Osteoblast (primary cell): ENCODE measurements around the gene KCNQ4. TPM values are rescaled to one million over a fixed set of nuclear protein-coding genes. Genes with fewer than 3 reads are reported as not detected.
A peak's percentile ranks its signal among the peaks of the same experiment; 100 is the strongest.

ENCODE experiments used
- DNase-seq: peaks from one replicate; pipeline ENCODE4 v3.0.0; 2011; ENCODE audit warnings: low spot score, mixed read lengths; ENCODE audit not compliant: insufficient read length; ENCODE audit errors: missing footprints
- H2AFZ ChIP-seq: 2 replicates; pipeline ENCODE4 v1.6.0; 2011; ENCODE audit warnings: mild to moderate bottlenecking, low read length
- H3K27ac ChIP-seq: 2 replicates; pipeline ENCODE4 v1.5.1; 2011; ENCODE audit warnings: mild to moderate bottlenecking, low read depth, low read length, moderate library complexity
- H3K27me3 ChIP-seq: 2 replicates; pipeline ENCODE4 v1.6.0; 2012; ENCODE audit warnings: mild to moderate bottlenecking, control low read depth, inconsistent platforms, low read length, moderate library complexity; ENCODE audit not compliant: insufficient read depth
- H3K36me3 ChIP-seq: 2 replicates; pipeline ENCODE4 v1.5.1; 2011; ENCODE audit warnings: mild to moderate bottlenecking, low read length, control low read depth, moderate library complexity; ENCODE audit not compliant: insufficient read depth
- H3K4me1 ChIP-seq: 2 replicates; pipeline ENCODE4 v1.5.1; 2011; ENCODE audit warnings: mild to moderate bottlenecking, low read length, control low read depth, moderate library complexity; ENCODE audit not compliant: insufficient read depth
- H3K4me2 ChIP-seq: 2 replicates; pipeline ENCODE4 v1.6.0; 2011; ENCODE audit warnings: mild to moderate bottlenecking, low read length; ENCODE audit not compliant: insufficient read depth
- H3K4me3 ChIP-seq: fragments of 200-600 bp; sonication (generic); 3 replicates; pipeline ENCODE4 v1.5.1; 2012; ENCODE audit warnings: mild to moderate bottlenecking, low read length, inconsistent platforms; ENCODE audit not compliant: insufficient read depth
- H3K79me2 ChIP-seq: 2 replicates; pipeline ENCODE4 v1.6.0; 2012; ENCODE audit warnings: mild to moderate bottlenecking, low read length, control low read depth, inconsistent platforms; ENCODE audit not compliant: insufficient read depth
- H3K9me3 ChIP-seq: 2 replicates; pipeline ENCODE4 v1.5.1; 2011; ENCODE audit warnings: low read depth, low read length, control low read depth
- H4K20me1 ChIP-seq: 2 replicates; pipeline ENCODE4 v1.6.0; 2012; ENCODE audit warnings: mild to moderate bottlenecking, low read length, control low read depth; ENCODE audit not compliant: insufficient read depth
- total RNA-seq: library from RNA; depleted of rRNA; stranded (reverse); fragments of >200 nt; gene quantifications from 2 replicates; pipeline ENCODE4 v1.2.3, GENCODE V29; 2012
- TF ChIP-seq, protein P1 (sequence below): IDR thresholded peaks from 2 replicates; pipeline ENCODE4 v1.5.1; 2011; ENCODE audit warnings: mild to moderate bottlenecking, low read depth, low read length, moderate library complexity; ENCODE audit errors: extremely low read depth

Gene KCNQ4
- total RNA-seq, 1 donor, result not detected

DNA sequence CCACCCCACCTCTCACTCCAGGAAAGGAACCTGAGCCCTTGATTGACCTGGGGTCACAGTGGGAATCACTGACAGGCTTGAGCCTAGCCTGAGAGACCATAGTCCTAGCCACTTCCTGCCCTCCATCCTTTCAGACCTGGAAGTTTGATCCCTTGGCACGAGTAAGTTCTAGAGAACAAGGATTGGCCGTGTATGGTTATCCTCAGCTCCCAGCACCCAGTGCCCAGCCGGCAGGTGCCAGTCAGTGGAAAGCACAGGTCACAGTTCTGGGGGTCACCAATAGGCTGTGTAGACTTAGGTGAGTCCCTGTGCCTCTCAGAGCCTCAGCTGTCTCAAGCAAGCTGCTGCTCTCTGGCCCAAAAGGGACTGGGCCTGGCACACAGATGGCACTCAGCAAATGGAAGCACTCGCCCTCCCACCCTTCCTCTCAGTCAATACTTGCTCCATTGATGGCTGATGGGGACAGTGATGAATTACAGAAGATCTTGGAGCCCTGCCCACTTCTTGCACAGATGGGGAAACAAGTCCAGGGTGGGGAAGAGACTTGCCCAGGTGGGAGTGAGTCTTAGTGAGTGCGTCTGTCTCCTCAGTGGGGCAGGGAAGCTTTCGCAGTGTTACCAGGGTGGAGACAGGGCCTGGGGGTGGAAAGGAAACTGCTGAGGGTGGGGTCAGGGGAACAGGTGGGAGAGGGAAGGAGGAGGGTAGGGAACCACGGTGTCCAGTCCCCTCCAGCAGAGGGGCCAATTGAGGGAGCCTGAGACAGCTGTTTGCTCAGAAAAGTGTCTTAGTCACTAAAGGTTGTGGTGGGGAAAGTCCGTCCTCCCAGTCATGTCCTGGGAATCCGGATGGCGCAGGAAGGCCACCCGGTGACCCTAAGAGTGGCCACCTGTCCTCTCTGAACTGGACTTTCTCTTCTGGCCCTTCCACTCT, 2.6 kb upstream of the KCNQ4 start:
- Histone ChIP-seq H3K4me2 (no peak overlapping the region), H3K36me3 (no peaks in the 10 kb centered on the region), H3K4me3 (no peak overlapping the region), H4K20me1 (no peaks in the 10 kb centered on the region), H3K79me2 (no peaks in the 10 kb centered on the region), H2AFZ (no peak overlapping the region), H3K27ac (no peak overlapping the region), H3K4me1 (no peaks in the 10 kb centered on the region), H3K27me3 (peaks cover 23% of the 10 kb centered on the region), H3K9me3 (no peaks in the 10 kb centered on the region)
- peak; percentile 73 for DNase-seq
- TF ChIP-seq, protein P1, sequence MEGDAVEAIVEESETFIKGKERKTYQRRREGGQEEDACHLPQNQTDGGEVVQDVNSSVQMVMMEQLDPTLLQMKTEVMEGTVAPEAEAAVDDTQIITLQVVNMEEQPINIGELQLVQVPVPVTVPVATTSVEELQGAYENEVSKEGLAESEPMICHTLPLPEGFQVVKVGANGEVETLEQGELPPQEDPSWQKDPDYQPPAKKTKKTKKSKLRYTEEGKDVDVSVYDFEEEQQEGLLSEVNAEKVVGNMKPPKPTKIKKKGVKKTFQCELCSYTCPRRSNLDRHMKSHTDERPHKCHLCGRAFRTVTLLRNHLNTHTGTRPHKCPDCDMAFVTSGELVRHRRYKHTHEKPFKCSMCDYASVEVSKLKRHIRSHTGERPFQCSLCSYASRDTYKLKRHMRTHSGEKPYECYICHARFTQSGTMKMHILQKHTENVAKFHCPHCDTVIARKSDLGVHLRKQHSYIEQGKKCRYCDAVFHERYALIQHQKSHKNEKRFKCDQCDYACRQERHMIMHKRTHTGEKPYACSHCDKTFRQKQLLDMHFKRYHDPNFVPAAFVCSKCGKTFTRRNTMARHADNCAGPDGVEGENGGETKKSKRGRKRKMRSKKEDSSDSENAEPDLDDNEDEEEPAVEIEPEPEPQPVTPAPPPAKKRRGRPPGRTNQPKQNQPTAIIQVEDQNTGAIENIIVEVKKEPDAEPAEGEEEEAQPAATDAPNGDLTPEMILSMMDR, result no peak

DNA sequence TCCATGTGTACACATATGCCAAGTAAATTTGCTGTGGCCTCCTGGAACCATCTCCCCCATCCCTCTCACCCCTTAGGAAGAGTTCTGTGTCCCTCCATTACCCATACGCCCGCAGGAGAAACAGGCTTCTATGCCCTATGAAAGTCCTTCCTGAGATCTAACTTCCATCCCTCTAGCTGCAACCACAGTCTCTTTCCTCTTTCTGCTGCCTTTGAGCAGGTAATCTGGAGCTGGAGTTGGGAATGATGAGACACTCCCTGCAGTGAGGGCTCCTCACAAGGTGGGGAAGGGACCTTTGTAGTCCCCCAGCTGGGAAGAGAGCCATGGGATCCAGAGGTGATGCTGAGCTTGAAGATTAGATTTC, 2.0 kb upstream of the KCNQ4 start:
- Histone ChIP-seq H3K36me3 (no peaks in the 10 kb centered on the region), H3K27me3 (peaks cover 23% of the 10 kb centered on the region), H2AFZ (no peak overlapping the region), H4K20me1 (no peaks in the 10 kb centered on the region), H3K79me2 (no peaks in the 10 kb centered on the region), H3K4me3 (no peak overlapping the region), H3K4me2 (no peak overlapping the region), H3K9me3 (no peaks in the 10 kb centered on the region), H3K4me1 (no peaks in the 10 kb centered on the region), H3K27ac (no peak overlapping the region)
- TF ChIP-seq, protein P1, result no peak
- peak; percentile 71 for DNase-seq

DNA sequence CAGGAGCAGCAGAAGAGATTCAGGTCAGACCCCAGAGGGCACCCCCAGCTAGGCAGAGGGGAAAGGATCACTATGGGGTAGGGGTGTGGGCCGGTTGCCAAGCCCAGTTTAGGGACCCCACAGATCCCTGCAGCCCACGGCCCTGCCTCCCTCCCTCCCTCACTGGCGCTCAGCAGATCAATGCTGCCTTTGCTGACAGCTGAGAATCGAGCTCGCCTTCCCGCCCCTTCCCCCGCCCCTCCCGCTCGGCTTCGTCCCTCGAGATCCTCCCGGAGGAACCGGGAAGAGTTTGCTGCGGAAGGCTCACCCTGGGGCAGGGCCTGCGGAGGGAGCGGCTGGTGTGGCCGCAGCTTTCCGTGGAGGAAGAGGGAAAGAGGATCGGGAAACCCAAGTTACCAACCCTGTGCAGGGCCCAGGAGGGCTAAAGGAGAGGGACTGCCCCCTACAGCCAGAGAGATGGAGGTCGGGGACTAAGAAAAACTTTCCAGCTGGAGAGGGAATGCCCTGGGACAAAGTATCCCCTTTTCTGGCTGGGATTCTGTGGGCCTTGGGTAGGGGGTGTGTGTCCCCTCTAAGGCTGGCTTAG, 1.1 kb upstream of the KCNQ4 start:
- DNase-seq, result peak; percentile 95
- no peaks in the 10 kb centered on the region for H3K4me1 ChIP-seq
- H3K4me2 ChIP-seq, result peak overlapping the region; percentile 57

More for the DNA sequence above, 1.1 kb upstream of the KCNQ4 start:
- Histone ChIP-seq H4K20me1 (no peaks in the 10 kb centered on the region), H3K27me3 (peaks cover 23% of the 10 kb centered on the region), H3K4me3 (peak overlapping the region; percentile 46), H3K36me3 (no peaks in the 10 kb centered on the region), H3K9me3 (no peaks in the 10 kb centered on the region), H2AFZ (no peak overlapping the region), H3K27ac (no peak overlapping the region), H3K79me2 (no peaks in the 10 kb centered on the region)
- TF ChIP-seq, protein P1, result no peak
